Glutamatergic neuron (in vitro differentiated cells): ENCODE data around the gene TNNT3. TPM values are rescaled to one million over a fixed set of nuclear protein-coding genes. Genes with fewer than 3 reads are reported as not detected.

Experiments
- DNase-seq: peaks from one replicate; pipeline ENCODE4 v3.0.0; 2022
- H3K27ac Mint-ChIP-seq: one replicate; pipeline ENCODE4 v1.8.0; 2020; ENCODE audit warnings: mild to moderate bottlenecking, mixed read lengths, inconsistent platforms; ENCODE audit not compliant: unreplicated experiment
- H3K27me3 Mint-ChIP-seq: one replicate; pipeline ENCODE4 v1.8.0; 2020; ENCODE audit warnings: mild to moderate bottlenecking, moderate library complexity, mixed read lengths, inconsistent platforms; ENCODE audit not compliant: unreplicated experiment
- H3K36me3 Mint-ChIP-seq: one replicate; pipeline ENCODE4 v1.8.0; 2020; ENCODE audit warnings: mild to moderate bottlenecking, mixed read lengths, inconsistent platforms; ENCODE audit not compliant: unreplicated experiment
- H3K4me1 Mint-ChIP-seq: one replicate; pipeline ENCODE4 v1.8.0; 2020; ENCODE audit warnings: mild to moderate bottlenecking, low read depth, mixed read lengths, inconsistent platforms; ENCODE audit not compliant: unreplicated experiment
- H3K4me3 Mint-ChIP-seq: one replicate; pipeline ENCODE4 v1.8.0; 2020; ENCODE audit warnings: mild to moderate bottlenecking, mixed read lengths, inconsistent platforms; ENCODE audit not compliant: unreplicated experiment
- H3K9me3 Mint-ChIP-seq: one replicate; pipeline ENCODE4 v1.8.0; 2020; ENCODE audit warnings: mild to moderate bottlenecking, moderate library complexity, mixed read lengths, inconsistent platforms; ENCODE audit not compliant: unreplicated experiment
- total RNA-seq: library from RNA; stranded (reverse); fragmentation: NEBNext Ultra II Directional; extraction: Animal tissue kit (Norgen Biotek cat#: 25700); gene quantifications from one replicate; pipeline ENCODE4 v1.2.1, GENCODE V29; 2021; ENCODE audit not compliant: unreplicated experiment
- TF ChIP-seq, protein P1 (sequence below): fragments of 200-600 bp; sonication (generic); IDR thresholded peaks from one replicate; pipeline ENCODE4 v1.5.0; 2021; ENCODE audit not compliant: partially characterized antibody, unreplicated experiment

Gene TNNT3
- total RNA-seq, 1 donor from 2014 or later, result not detected

DNA sequence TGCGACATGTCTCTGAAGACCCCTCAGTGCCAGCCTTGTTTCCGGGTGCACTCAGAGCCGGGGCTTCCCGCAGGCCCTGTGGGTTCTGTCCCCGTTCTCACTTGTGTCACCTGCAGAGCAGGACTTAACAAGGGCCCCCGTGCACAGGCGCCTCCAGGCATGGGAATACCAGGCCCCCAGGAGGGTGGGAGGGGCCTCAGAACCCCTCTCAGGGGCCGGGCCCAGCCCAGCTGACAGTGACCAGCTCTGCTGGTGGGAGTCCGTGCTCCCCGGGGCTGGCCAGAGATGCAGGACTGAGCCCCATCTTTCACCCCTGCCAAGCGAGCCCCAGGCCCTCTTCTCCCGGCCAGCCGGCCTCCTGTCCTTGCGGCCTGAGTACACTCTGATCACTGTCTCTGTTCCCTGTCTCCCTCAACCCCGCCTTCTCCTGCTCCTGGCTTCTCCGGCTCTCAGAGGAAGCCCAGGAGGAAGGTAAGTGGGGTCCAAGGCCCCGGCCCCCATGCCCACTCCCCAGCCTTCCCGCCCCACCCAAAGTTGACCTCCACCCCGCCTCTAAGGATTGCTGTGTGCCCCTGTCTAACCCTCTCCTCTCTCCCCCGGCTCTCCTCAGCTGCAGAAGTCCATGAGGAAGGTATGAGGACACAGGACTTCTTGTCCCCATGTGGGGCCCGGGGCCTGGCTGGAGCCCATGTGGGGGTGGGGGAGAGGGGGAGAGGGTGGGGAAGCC, 5.3 kb downstream of the TNNT3 start:
- no peak overlapping the region for H3K27ac Mint-ChIP-seq
- H3K9me3 Mint-ChIP-seq, result peaks cover 5% of the 10 kb centered on the region
- peak; percentile 6 for DNase-seq
- H3K4me1 Mint-ChIP-seq, result no peaks in the 10 kb centered on the region
- TF ChIP-seq, protein P1, sequence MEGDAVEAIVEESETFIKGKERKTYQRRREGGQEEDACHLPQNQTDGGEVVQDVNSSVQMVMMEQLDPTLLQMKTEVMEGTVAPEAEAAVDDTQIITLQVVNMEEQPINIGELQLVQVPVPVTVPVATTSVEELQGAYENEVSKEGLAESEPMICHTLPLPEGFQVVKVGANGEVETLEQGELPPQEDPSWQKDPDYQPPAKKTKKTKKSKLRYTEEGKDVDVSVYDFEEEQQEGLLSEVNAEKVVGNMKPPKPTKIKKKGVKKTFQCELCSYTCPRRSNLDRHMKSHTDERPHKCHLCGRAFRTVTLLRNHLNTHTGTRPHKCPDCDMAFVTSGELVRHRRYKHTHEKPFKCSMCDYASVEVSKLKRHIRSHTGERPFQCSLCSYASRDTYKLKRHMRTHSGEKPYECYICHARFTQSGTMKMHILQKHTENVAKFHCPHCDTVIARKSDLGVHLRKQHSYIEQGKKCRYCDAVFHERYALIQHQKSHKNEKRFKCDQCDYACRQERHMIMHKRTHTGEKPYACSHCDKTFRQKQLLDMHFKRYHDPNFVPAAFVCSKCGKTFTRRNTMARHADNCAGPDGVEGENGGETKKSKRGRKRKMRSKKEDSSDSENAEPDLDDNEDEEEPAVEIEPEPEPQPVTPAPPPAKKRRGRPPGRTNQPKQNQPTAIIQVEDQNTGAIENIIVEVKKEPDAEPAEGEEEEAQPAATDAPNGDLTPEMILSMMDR, result no peak
- no peak overlapping the region for H3K4me3 Mint-ChIP-seq
- H3K36me3 Mint-ChIP-seq, result no peaks in the 10 kb centered on the region
- H3K27me3 Mint-ChIP-seq, result peaks cover 4% of the 10 kb centered on the region

DNA sequence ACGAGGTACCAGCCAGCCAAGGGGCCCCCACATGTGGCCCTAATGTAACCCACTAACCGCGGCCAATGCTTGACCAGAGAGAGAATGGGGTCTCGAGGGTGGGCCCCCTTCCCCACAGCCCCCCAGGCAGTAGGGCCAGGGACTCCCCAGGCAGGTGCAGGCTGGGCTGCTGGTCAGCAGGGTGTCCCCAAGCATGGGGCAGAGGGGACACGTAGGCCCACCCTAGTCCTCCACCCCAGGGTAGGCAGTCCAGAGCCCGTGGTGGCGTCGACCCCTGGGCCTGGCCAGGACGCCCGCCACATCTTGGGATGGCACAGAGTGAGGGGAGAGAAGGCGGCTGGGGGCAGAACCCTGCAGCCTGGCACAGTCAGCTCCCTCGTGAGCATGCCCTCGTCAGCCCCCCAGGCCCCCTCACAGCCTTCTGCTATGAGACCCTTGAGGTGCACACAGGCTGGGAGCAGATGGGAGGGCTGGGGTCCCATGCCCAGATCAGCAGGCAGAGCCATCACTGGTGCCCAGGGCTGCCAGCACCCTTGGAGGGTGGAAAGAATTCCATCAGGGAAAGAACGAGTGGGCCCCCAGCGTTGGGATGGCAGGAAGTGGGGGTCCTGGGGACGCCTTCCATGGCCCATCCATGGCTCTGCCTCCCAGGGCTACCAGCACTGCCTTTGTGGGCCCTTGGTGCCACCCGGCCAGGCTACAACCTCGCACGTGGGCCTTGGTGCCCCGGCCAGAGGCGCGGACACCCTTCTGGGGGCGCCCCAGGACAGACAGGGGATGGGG, 6.1 kb downstream of the TNNT3 start:
- no peaks in the 10 kb centered on the region for H3K4me1 Mint-ChIP-seq
- TF ChIP-seq, protein P1, result no peak
- H3K4me3 Mint-ChIP-seq, result no peak overlapping the region
- peaks cover 4% of the 10 kb centered on the region for H3K27me3 Mint-ChIP-seq
- H3K9me3 Mint-ChIP-seq, result peaks cover 5% of the 10 kb centered on the region
- no peak for DNase-seq
- H3K27ac Mint-ChIP-seq, result no peak overlapping the region
- H3K36me3 Mint-ChIP-seq, result no peaks in the 10 kb centered on the region

DNA sequence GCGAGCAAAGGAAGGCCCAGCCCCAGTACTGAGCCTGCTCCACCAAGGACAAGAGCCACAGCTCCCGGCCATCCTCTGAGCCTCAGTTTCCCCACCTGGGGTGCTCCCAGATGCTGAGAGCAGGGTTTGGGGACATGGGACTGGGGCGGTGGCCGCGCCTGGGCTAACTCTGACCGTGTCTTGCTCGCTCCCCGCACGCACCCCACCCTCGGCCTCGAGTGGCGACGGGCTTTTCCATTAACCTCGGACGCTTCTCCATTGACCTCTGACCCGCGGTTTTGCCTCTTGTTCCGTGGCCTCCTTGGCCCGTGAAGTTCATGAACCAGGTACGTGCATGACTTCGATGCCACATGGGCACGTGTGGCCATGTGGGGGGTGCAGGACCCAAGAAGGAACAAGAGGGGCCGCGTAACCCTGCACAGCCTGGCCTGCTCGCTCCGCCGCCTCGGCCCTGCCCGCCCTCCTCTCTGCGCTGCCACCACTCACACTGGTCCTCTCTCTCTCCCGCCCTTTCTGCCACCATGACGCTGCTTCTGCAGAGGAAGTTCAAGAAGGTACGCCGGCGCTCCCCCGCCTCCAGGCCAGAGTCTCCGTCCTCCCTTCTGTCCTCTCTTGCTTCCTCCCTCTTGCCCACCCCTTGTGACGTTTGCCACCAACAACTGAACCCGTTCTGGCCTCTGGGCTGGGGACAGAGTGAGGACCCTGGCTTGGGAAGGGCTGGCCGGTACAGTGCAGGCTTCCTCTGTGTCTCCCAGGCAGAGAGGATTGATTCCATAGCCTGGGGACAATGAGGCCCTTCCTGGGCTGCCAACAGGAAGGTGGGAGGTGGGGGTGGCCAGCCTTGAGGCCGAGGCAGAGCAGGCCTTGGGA, 6.9 kb downstream of the TNNT3 start:
- Mint-ChIP-seq H3K36me3 (no peaks in the 10 kb centered on the region), H3K4me3 (no peak overlapping the region), H3K27ac (no peak overlapping the region), H3K27me3 (peaks cover 4% of the 10 kb centered on the region), H3K4me1 (no peaks in the 10 kb centered on the region), H3K9me3 (peaks cover 5% of the 10 kb centered on the region)
- no peak for DNase-seq
- TF ChIP-seq, protein P1, result no peak

GRCh38 chr11:1927026-1927847, 7.7 kb downstream of the TNNT3 start:
- H3K36me3 Mint-ChIP-seq, result no peaks in the 10 kb centered on the region
- H3K27ac Mint-ChIP-seq, result no peak overlapping the region
- H3K9me3 Mint-ChIP-seq, result peaks cover 5% of the 10 kb centered on the region
- peaks cover 4% of the 10 kb centered on the region for H3K27me3 Mint-ChIP-seq
- DNase-seq, result no peak
- H3K4me3 Mint-ChIP-seq, result no peak overlapping the region
- H3K4me1 Mint-ChIP-seq, result peaks cover 4% of the 10 kb centered on the region
- TF ChIP-seq, protein P1, result no peak
